HG03520 (cell line): Measurements from ENCODE around the gene ARHGEF4.

Source experiments
- ATAC-seq: cut with Tn5 transposase; IDR thresholded peaks from one replicate; pipeline ENCODE4 v1.9.1; 2021; ENCODE audit warnings: mild to moderate bottlenecking, moderate library complexity; ENCODE audit not compliant: unreplicated experiment

Gene ARHGEF4

GRCh38 chr2:130836501-130837174, at the start of gene ARHGEF4:
Gene ARHGEF4 (plus strand): TSS chr2:130836914. CDS start chr2:130836954, 40 bp downstream.
- ATAC-seq: no peak

- no peak for ATAC-seq
These were observed 48.9 kb upstream of the ARHGEF4 start for GRCh38 chr2:130787841-130788240.

GRCh38 chr2:130790312-130790711, 46.4 kb upstream of the ARHGEF4 start:
- no peak for ATAC-seq

- no peak for ATAC-seq
These were observed 45.7 kb upstream of the ARHGEF4 start for GRCh38 chr2:130790804-130791616.

GRCh38 chr2:130791617-130791939, 45.1 kb upstream of the ARHGEF4 start:
- peak; percentile 46 for ATAC-seq

GRCh38 chr2:130795431-130795830, 41.3 kb upstream of the ARHGEF4 start:
- ATAC-seq: no peak

- no peak for ATAC-seq
These were observed 40.4 kb upstream of the ARHGEF4 start for GRCh38 chr2:130796290-130796689.

- ATAC-seq: peak; percentile 86
These were observed 39.0 kb upstream of the ARHGEF4 start for GRCh38 chr2:130797493-130798435.

- ATAC-seq: no peak
These were observed 38.1 kb upstream of the ARHGEF4 start for GRCh38 chr2:130798472-130799218.

GRCh38 chr2:130799295-130799694, 37.4 kb upstream of the ARHGEF4 start:
- no peak for ATAC-seq

GRCh38 chr2:130805613-130806012, 31.1 kb upstream of the ARHGEF4 start:
- ATAC-seq: no peak

GRCh38 chr2:130806370-130806769, 30.3 kb upstream of the ARHGEF4 start:
- no peak for ATAC-seq

GRCh38 chr2:130807659-130808385, 28.9 kb upstream of the ARHGEF4 start:
- ATAC-seq: no peak

- ATAC-seq: no peak
These were observed 28.0 kb upstream of the ARHGEF4 start for GRCh38 chr2:130808482-130809268.

GRCh38 chr2:130810490-130810889, 26.2 kb upstream of the ARHGEF4 start:
- ATAC-seq: no peak

GRCh38 chr2:130813722-130814121, 23.0 kb upstream of the ARHGEF4 start:
- ATAC-seq: no peak

GRCh38 chr2:130814931-130815680, 21.6 kb upstream of the ARHGEF4 start:
- ATAC-seq: no peak

- no peak for ATAC-seq
These were observed 17.9 kb upstream of the ARHGEF4 start for GRCh38 chr2:130818809-130819208.
